ENCODE measurements around the gene NIPBL. TPM values are rescaled to one million over a fixed set of nuclear protein-coding genes. Genes with fewer than 3 reads are reported as not detected.
"Not testable (repeated sequence)": the region's sequence is repeated elsewhere in the genome, so short reads cannot be mapped to it uniquely, and the experiment has no call there.

Gene NIPBL
- total and polyA plus RNA-seq, 8 donors: 8.1 to 48.1 (median 26.4) TPM

DNA sequence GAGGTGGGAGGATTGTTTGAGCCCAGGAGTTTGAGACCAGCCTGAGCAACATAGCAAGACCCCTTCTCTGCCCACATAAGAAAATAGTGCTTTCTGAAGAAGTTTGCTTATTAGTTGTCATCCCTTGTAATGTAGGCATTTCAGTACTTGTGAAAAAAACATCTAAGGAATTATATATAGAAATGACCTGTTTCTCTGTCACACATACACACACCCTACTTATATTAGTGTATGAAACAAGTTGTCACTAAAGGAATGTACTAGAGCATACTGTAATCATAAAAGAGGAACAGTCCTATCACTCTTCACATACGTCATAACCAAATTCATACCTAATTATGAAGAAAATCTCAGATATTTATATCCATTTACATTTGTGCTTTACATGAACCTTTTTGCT is 122.0 kb downstream of the NIPBL start:
- H3K4me1 ChIP-seq: no peaks in the 10 kb centered on the region
- no peak overlapping the region for H3K27ac ChIP-seq
- FAIRE-seq: no peak
- TF ChIP-seq, protein P1, sequence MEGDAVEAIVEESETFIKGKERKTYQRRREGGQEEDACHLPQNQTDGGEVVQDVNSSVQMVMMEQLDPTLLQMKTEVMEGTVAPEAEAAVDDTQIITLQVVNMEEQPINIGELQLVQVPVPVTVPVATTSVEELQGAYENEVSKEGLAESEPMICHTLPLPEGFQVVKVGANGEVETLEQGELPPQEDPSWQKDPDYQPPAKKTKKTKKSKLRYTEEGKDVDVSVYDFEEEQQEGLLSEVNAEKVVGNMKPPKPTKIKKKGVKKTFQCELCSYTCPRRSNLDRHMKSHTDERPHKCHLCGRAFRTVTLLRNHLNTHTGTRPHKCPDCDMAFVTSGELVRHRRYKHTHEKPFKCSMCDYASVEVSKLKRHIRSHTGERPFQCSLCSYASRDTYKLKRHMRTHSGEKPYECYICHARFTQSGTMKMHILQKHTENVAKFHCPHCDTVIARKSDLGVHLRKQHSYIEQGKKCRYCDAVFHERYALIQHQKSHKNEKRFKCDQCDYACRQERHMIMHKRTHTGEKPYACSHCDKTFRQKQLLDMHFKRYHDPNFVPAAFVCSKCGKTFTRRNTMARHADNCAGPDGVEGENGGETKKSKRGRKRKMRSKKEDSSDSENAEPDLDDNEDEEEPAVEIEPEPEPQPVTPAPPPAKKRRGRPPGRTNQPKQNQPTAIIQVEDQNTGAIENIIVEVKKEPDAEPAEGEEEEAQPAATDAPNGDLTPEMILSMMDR (IDR thresholded peaks at IDR 0.05): no peak
- no peaks in the 10 kb centered on the region for H3K27me3 ChIP-seq
- H3K9me3 ChIP-seq: no peaks in the 10 kb centered on the region
- 92 to 94% methylated on average over 1 of the region's 1 CpG for WGBS, 2 donors
- no peak for ATAC-seq
- intact Hi-C loops (cut with DNase I): no loop called here
- no peak overlapping the region for H3K4me3 ChIP-seq
- peaks cover 0 to 43% (median 8%) of the 10 kb centered on the region in 3 donors for H3K36me3 ChIP-seq
- no peak for DNase-seq

DNA sequence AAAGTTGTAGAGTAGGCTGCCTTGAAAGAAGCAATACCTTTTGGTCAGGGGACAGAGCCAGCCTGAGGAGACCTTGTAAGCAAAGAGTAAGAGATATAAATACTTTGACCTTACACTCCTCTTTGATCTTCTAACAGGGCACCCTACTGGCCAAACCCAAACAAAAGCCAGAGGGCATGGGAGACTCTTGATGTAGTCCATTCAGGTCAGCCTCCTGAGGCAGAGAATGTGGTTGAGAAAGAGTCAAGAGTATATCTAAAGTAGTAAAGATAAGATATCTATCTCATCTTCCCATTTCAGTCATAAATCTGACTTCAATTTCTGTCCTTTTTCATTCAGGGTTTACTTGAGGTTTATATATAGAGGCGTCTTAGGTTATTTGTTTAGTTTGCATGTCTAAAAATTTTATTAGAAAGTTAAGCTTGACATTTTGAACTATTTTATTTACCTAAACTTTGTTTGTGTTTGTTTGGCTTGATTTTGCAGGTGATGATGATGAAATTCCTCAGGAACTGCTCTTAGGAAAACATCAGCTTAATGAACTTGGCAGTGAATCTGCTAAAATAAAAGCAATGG is 125.7 kb downstream of the NIPBL start:
- H3K4me3 ChIP-seq: no peak overlapping the region
- H3K4me1 ChIP-seq: no peaks in the 10 kb centered on the region
- no peak overlapping the region for H3K27ac ChIP-seq
- DNase-seq: no peak
- no peaks in the 10 kb centered on the region for H3K9me3 ChIP-seq
- no peak for ATAC-seq
- TF ChIP-seq, protein P1 (IDR thresholded peaks at IDR 0.05): no peak
- no peak for FAIRE-seq
- 72 to 78% methylated on average over 1 of the region's 1 CpG for WGBS, 2 donors
- H3K36me3 ChIP-seq: peaks cover 0 to 51% (median 18%) of the 10 kb centered on the region in 3 donors
- no peaks in the 10 kb centered on the region for H3K27me3 ChIP-seq
- intact Hi-C loops (cut with DNase I): loop anchor here in 2 of 3 donors (10.0 kb wide), 1 partner anchor 267 kb away; no protein-coding TSS in a partner anchor

DNA sequence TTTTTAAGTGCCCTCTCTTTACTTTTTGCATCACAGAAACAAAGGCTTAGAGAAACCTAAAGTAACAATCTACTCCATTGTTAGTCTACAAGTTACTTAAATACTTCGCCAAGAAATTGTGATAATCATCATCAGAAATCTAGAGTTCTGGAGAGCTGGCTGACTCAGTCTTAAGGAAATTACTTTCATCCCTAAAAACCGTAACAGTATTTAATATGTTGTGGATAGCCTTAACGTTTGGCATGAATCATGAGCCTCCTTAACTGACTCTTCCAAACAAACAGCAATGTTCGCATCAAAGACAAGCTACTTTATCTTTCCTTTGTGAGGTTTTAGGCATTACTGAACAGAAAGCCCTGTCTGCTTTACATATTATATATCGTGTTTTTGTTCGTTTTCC is 128.7 kb downstream of the NIPBL start:
- intact Hi-C loops (cut with DNase I): loop anchor here in 2 of 3 donors (10.0 kb wide), 1 partner anchor 270 kb away; no protein-coding TSS in a partner anchor
- Histone ChIP-seq H3K9me3 (no peaks in the 10 kb centered on the region), H3K27me3 (no peaks in the 10 kb centered on the region), H3K4me3 (no peak overlapping the region), H3K27ac (no peak overlapping the region), H3K36me3 (peaks cover 0 to 63% (median 18%) of the 10 kb centered on the region in 3 donors), H3K4me1 (no peaks in the 10 kb centered on the region)
- 69 to 70% methylated on average over 6 of the region's 6 CpGs for WGBS, 2 donors
- TF ChIP-seq, protein P1 (IDR thresholded peaks at IDR 0.05): no peak
- FAIRE-seq (no peak), DNase-seq (no peak), ATAC-seq (no peak)

DNA sequence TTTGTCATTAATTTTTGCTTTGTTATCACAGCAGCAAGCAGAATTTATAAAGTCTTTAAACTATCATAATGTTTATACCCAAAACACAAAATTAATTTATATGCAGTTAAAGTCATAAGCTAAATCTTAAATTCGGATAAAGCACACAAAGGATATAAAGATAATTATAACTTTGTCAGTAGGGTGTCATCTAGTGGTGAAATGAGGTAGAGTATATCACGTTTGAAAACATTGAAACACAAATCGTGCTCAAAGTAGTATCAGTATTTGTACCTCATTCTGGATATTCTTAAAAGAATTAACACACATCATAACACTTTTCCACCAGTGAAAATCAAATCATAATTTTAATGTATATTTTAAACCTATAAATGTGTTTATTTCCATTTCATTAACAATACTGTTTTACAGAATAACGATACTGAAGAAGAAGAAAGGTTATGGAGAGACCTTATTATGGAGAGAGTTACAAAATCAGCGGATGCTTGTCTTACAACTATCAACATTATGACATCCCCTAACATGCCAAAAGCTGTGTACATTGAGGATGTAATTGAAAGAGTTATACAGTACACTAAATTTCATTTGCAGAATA is 129.5 kb downstream of the NIPBL start:
- TF ChIP-seq, protein P1 (IDR thresholded peaks at IDR 0.05): peak in 3 of 4 donors; percentile 31 to 66 (median 41)
- WGBS, 2 donors: 46% methylated on average over 5 of the region's 5 CpGs
- Histone ChIP-seq H3K27me3 (no peaks in the 10 kb centered on the region), H3K27ac (no peak overlapping the region), H3K9me3 (no peaks in the 10 kb centered on the region), H3K4me3 (no peak overlapping the region), H3K4me1 (no peaks in the 10 kb centered on the region), H3K36me3 (peaks cover 0 to 55% (median 18%) of the 10 kb centered on the region in 3 donors)
- DNase-seq: no peak
- intact Hi-C loops (cut with DNase I): loop anchor here in 2 of 3 donors (10.0 kb wide), 1 partner anchor 271 kb away; no protein-coding TSS in a partner anchor
- peak; percentile 89 for FAIRE-seq
- ATAC-seq: peak in 3 of 4 donors; percentile 69 to 75 (median 69)

DNA sequence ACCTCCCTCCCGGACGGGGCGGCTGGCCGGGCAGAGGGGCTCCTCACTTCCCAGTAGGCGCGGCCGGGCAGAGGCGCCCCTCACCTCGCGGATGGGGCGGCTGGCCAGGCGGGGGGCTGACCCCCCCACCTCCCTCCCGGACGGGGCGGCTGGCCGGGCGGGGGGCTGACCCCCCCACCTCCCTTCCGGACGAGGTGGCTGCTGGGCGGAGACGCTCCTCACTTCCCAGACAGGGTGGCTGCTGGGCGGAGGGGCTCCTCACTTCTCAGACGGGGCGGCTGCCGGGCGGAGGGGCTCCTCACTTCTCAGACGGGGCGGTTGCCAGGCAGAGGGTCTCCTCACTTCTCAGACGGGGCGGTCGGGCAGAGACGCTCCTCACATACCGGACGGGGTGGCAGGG is 136.6 kb downstream of the NIPBL start:
- H3K27me3 ChIP-seq; H3K4me1 ChIP-seq; H3K4me3 ChIP-seq; ATAC-seq; FAIRE-seq; H3K9me3 ChIP-seq; intact Hi-C loops (cut with DNase I); H3K27ac ChIP-seq: not testable (repeated sequence)
- DNase-seq: peak in 1 of 6 donors; percentile 40
- WGBS, 2 donors: 97 to 98% methylated on average over 7 to 34 of the region's 34 CpGs
- H3K36me3 ChIP-seq: peaks cover 0 to 47% (median 3%) of the 10 kb centered on the region in 3 donors

Measured in pancreas (tissue), 10 donors.